Sigmoid colon (tissue), 7 donors: Measurements from ENCODE around the gene ANTXR2. TPM values are rescaled to one million over a fixed set of nuclear protein-coding genes. Genes with fewer than 3 reads are reported as not detected.

Experiments used
- DNase-seq: peaks from one replicate; pipeline ENCODE4 v3.0.0-alpha.2; 2019
- H3K27ac ChIP-seq, 4 donors: fragments of 200-600 bp; sonication (generic); one replicate each; pipeline ENCODE4 v1.5.1; 2016 to 2019; ENCODE audit warnings: mild to moderate bottlenecking in 1 of 4
- H3K27me3 ChIP-seq, 3 donors: fragments of 200-600 bp; sonication (generic); one replicate each; pipeline ENCODE4 v1.5.1; 2019; ENCODE audit warnings: mild to moderate bottlenecking in 1 of 3
- H3K36me3 ChIP-seq, 4 donors: fragments of 200-600 bp; sonication (generic); one replicate each; pipeline ENCODE4 v1.5.1; 2016 to 2019
- H3K4me1 ChIP-seq, 4 donors: fragments of 200-600 bp; sonication (generic); one replicate each; pipeline ENCODE4 v1.5.1; 2017 to 2019
- H3K4me3 ChIP-seq, 4 donors: fragments of 200-600 bp; sonication (generic); one replicate each; pipeline ENCODE4 v1.5.1; 2017 to 2019; ENCODE audit warnings: mild to moderate bottlenecking in 2 of 4, moderate library complexity in 1 of 4
- H3K9me3 ChIP-seq, 4 donors: fragments of 200-600 bp in 3 of 4; sonication (generic) in 3 of 4; one replicate each; pipeline versions ENCODE4 v1.5.1 to v1.6.1; 2013 to 2019
- CTCF ChIP-seq, 4 experiments: fragments of 450-650 bp in 3 of 4; fragments of 200-600 bp in 1 of 4; IDR thresholded peaks; one replicate each; pipeline ENCODE4 v1.5.1; 2016 to 2019; ENCODE audit warnings: antibody characterized with exemption in 4 of 4, mild to moderate bottlenecking in 3 of 4, moderate library complexity in 2 of 4
- EP300 ChIP-seq, 4 donors: sonication (generic); formaldehyde crosslinking; IDR thresholded peaks; one replicate each; pipeline ENCODE4 v1.6.1; 2017; ENCODE audit warnings: antibody characterized with exemption in 4 of 4
- POLR2A ChIP-seq, 2 donors: fragments of 450-650 bp; IDR thresholded peaks; one replicate each; pipeline ENCODE4 v1.6.1; 2016; ENCODE audit warnings: antibody characterized with exemption in 2 of 2, mild to moderate bottlenecking in 2 of 2, moderate library complexity in 2 of 2
- POLR2AphosphoS5 ChIP-seq, 4 donors: sonication (generic); formaldehyde crosslinking; IDR thresholded peaks; one replicate each; pipeline ENCODE4 v1.6.1; 2017; ENCODE audit warnings: antibody characterized with exemption in 4 of 4
- WGBS, 2 donors: extraction: QIAGEN DNeasy Blood & Tissue Kit; methylation state at CpG; one replicate each; pipeline ENCODE4 v1.1.7; 2013; 5-methylcytosine and 5-hydroxymethylcytosine counted together
- intact Hi-C: fragments of 100-400 bp; cut with DNase I; formaldehyde crosslinking; loops from one replicate; pipeline ENCODE4 v1.15.1; 2023
- polyA plus RNA-seq, 3 donors: library from polyadenylated mRNA; stranded (reverse); fragments of 200-250 nt; gene quantifications; one replicate each; pipeline ENCODE4 v1.2.3, GENCODE V29; 2013
- total RNA-seq, 4 donors: library from RNA; depleted of rRNA; stranded (reverse); fragments of >200 nt; gene quantifications; one replicate each; pipeline ENCODE4 v1.1.0, GENCODE V29; 2016
- donor health status: healthy with polysubstance abuse.
- donor health status: Bipolar disorder and iron deficiency.
- donor health status: healthy.

The ANTXR2 gene
- total and polyA plus RNA-seq, 7 donors, result 11.4 to 237 (median 170) TPM

DNA sequence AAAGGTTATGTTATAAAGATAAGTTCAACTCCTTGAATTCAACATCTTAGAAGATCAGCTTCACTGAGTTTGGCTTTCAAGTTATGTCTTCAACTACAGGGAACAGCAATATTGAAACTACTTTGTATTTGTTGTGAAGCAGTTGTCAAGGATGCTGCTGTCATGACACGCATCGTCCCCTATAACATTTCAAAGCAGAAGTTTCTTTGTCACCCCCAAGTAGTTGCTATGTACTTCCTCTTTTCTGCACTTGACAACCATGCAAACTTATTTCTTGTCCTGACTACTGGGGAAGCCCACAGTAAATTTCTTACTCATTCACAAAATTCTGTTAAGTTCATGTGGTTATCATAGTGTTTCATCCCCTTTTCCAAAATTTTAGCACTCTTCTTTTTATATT, 14.3 kb downstream of the ANTXR2 start:
- no peak for DNase-seq
- peak overlapping the region; percentile 1 to 59 (median 46) for H3K27ac ChIP-seq
- peaks cover 3 to 53% (median 5%) of the 10 kb centered on the region in 4 donors for H3K36me3 ChIP-seq
- intact Hi-C loops, result no loop called here
- TF ChIP-seq POLR2AphosphoS5 (IDR thresholded peaks at IDR 0.05), result peak in 1 of 4 donors; percentile 32
- TF ChIP-seq POLR2A (IDR thresholded peaks at IDR 0.05), result no peak
- no peak for TF ChIP-seq CTCF (IDR thresholded peaks at IDR 0.05)
- TF ChIP-seq EP300 (IDR thresholded peaks at IDR 0.05), result no peak
- no peak overlapping the region for H3K4me3 ChIP-seq
- no peaks in the 10 kb centered on the region for H3K9me3 ChIP-seq
- 33 to 80% methylated on average over 2 of the region's 2 CpGs for WGBS, 2 donors
- H3K27me3 ChIP-seq, result no peaks in the 10 kb centered on the region
- H3K4me1 ChIP-seq, result peaks cover 0 to 80% (median 39%) of the 10 kb centered on the region in 4 donors

DNA sequence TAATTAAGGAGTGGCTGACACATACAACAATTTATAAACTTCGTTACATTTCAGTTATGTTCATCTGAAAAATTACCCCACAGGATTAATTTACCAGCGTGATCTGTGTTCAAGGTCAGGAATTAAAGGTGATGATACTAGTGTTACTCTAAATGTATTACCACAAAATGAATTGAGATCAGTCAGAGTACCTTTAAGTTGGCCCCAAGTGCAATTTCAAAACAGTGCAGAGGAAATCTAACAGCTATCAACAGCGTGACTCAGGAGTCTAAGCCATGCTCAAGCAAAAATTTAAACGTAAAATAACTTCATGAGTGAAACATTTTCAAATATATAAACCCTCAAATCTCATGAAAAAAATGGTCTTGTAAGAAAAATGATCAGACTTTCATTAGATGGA, 18.7 kb downstream of the ANTXR2 start:
- Histone ChIP-seq H3K27ac (peak overlapping the region; percentile 31 to 90 (median 66)), H3K4me1 (peaks cover 0 to 88% (median 59%) of the 10 kb centered on the region in 4 donors), H3K36me3 (peaks cover 0 to 48% (median 4%) of the 10 kb centered on the region in 4 donors), H3K27me3 (no peaks in the 10 kb centered on the region), H3K4me3 (no peak overlapping the region), H3K9me3 (no peaks in the 10 kb centered on the region)
- 90 to 92% methylated on average over 4 of the region's 4 CpGs for WGBS, 2 donors
- TF ChIP-seq POLR2A (IDR thresholded peaks at IDR 0.05) (no peak), EP300 (IDR thresholded peaks at IDR 0.05) (no peak), CTCF (IDR thresholded peaks at IDR 0.05) (no peak), POLR2AphosphoS5 (IDR thresholded peaks at IDR 0.05) (no peak)
- no peak for DNase-seq
- intact Hi-C loops, result no loop called here

DNA sequence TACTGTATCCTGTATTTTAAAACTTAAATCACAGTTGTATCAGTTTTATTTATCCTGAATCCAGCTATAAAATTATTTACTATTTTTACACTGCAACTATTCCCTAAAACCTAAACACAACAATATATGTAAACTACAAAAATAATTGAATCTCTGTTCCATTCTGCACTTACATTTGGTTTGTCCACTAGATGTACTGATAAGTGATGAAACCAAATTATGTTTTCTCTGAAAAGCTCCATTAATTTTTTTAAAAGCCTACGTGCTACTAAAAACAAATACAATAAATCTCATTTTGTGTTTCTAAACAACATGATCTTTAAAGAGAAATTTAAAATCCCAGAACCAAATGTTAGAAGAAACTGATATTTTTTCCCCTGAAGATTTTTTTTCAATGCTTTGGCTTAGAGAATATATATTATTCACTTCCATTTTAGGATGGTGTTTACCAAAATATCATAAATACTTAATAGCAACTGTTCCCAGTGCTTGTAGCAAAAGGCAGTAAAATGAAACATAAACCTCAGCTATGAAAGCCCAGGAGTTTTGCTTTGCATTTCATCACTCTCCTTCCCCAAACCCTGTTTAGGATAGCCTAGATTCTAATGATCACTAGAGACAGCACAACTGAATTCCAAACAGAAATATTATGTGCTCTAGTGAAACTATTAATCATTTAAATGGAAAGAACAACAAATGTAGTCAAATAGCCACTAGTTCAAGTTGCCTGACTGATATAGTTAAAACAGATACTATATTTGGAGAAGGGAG, 19.7 kb downstream of the ANTXR2 start:
- Histone ChIP-seq H3K36me3 (peaks cover 0 to 48% (median 4%) of the 10 kb centered on the region in 4 donors), H3K9me3 (no peaks in the 10 kb centered on the region), H3K27me3 (no peaks in the 10 kb centered on the region), H3K27ac (peak overlapping the region; percentile 31 to 90 (median 52)), H3K4me1 (peaks cover 0 to 88% (median 59%) of the 10 kb centered on the region in 4 donors), H3K4me3 (no peak overlapping the region)
- no peak for TF ChIP-seq POLR2A (IDR thresholded peaks at IDR 0.05)
- TF ChIP-seq POLR2AphosphoS5 (IDR thresholded peaks at IDR 0.05), result no peak
- no peak for TF ChIP-seq CTCF (IDR thresholded peaks at IDR 0.05)
- no peak for TF ChIP-seq EP300 (IDR thresholded peaks at IDR 0.05)
- intact Hi-C loops, result no loop called here
- no peak for DNase-seq
- WGBS, 2 donors, result 76 to 79% methylated on average over 1 of the region's 1 CpG

GRCh38 chr4:80049813-80050534, 23.1 kb downstream of the ANTXR2 start:
- 77 to 79% methylated on average over 7 of the region's 7 CpGs for WGBS, 2 donors
- Histone ChIP-seq H3K27me3 (no peaks in the 10 kb centered on the region), H3K27ac (peak overlapping the region; percentile 46 to 90 (median 72)), H3K4me3 (no peak overlapping the region), H3K36me3 (peaks cover 0 to 42% (median under 1%) of the 10 kb centered on the region in 4 donors), H3K4me1 (peaks cover 0 to 85% (median 71%) of the 10 kb centered on the region in 4 donors), H3K9me3 (no peaks in the 10 kb centered on the region)
- DNase-seq, result no peak
- intact Hi-C loops, result no loop called here
- TF ChIP-seq EP300 (IDR thresholded peaks at IDR 0.05) (no peak), POLR2A (IDR thresholded peaks at IDR 0.05) (no peak), CTCF (IDR thresholded peaks at IDR 0.05) (no peak), POLR2AphosphoS5 (IDR thresholded peaks at IDR 0.05) (no peak)
